HepG2 (cell line): ENCODE results near the gene ANKRD35. TPM values are rescaled to one million over a fixed set of nuclear protein-coding genes. Genes with fewer than 3 reads are reported as not detected.
"Not testable (repeated sequence)": the region's sequence is repeated elsewhere in the genome, so short reads cannot be mapped to it uniquely, and the experiment has no call there.

ENCODE experiments used
- ATAC-seq: fragments of 200-7000 bp; cut with Tn5 transposase; 3 replicates; pipeline ENCODE4 v1.9.1; 2020; ENCODE audit warnings: mild to moderate bottlenecking, moderate library complexity
- BruUV-seq: library from RNA; stranded (reverse); fragments of 400-500 nt; replicated peaks from 2 replicates; lab custom pipeline; 2021; lab: Mats Ljungman, UMichigan
- CTCF ChIA-PET: fragments of 300-600 bp; formaldehyde crosslinking; extraction: SDS; loops from one replicate; lab custom pipeline; 2021; ENCODE audit warnings: low total read pairs, inconsistent platforms, low intra/inter-chr PET ratio; lab: Yijun Ruan, JAX
- POLR2A ChIA-PET: fragments of 350-600 bp; sonication (Branson Sonifier 250); formaldehyde crosslinking; loops from one replicate; lab custom pipeline; 2020; ENCODE audit warnings: antibody characterized with exemption, inconsistent platforms; lab: Yijun Ruan, JAX
- DNase-seq: peaks from one replicate; pipeline ENCODE4 v3.0.0-alpha.2; 2015; ENCODE audit warnings: low spot score
- FAIRE-seq: peaks from 3 replicates; lab custom pipeline; 2011; peaks lifted over from hg19 to GRCh38; lab: Jason Lieb, UNC
- H2AFZ ChIP-seq: one replicate; pipeline ENCODE4 v1.6.1; 2011; ENCODE audit warnings: low read length, inconsistent platforms
- H3K27ac ChIP-seq: fragments of 300-600 bp; 3 replicates; pipeline ENCODE4 v1.8.0; 2011; ENCODE audit warnings: mixed run types, mild to moderate bottlenecking, mixed read lengths, low read length, inconsistent platforms; ENCODE audit not compliant: insufficient read depth; ENCODE audit errors: extremely low read length
- H3K27me3 ChIP-seq, 2 experiments: fragments of 200-600 bp in 1 of 2; 2 replicates in 1 of 2; 3 replicates in 1 of 2; pipeline versions ENCODE4 v1.6.0 to v1.8.0; 2011; ENCODE audit warnings: low read length in 2 of 2, mild to moderate bottlenecking in 2 of 2, moderate library complexity in 2 of 2, inconsistent platforms in 1 of 2; ENCODE audit not compliant: insufficient read depth in 2 of 2, control insufficient read depth in 1 of 2
- H3K36me3 ChIP-seq, 2 experiments: fragments of 200-600 bp in 1 of 2; replicated peaks in 1 of 2; 2 replicates in 1 of 2; 3 replicates in 1 of 2; pipeline versions ENCODE4 v1.5.1 to v1.8.0; 2011; ENCODE audit warnings: low read length in 2 of 2, inconsistent platforms in 1 of 2; ENCODE audit not compliant: insufficient read depth in 2 of 2, control insufficient read depth in 1 of 2
- H3K4me1 ChIP-seq: 2 replicates; pipeline ENCODE4 v1.5.1; 2012; ENCODE audit warnings: low read length, inconsistent platforms; ENCODE audit not compliant: insufficient read depth
- H3K4me2 ChIP-seq: 2 replicates; pipeline ENCODE4 v1.6.0; 2011; ENCODE audit warnings: low read depth, low read length, inconsistent platforms
- H3K4me3 ChIP-seq, 3 experiments: fragments of 200-600 bp in 1 of 3; sonication (generic), shearing (Covaris generic) in 1 of 3; replicated peaks in 1 of 3; 2 replicates each; pipeline ENCODE4 v1.5.1; 2011 to 2016; ENCODE audit warnings: low read length in 3 of 3, inconsistent platforms in 2 of 3, low read depth in 2 of 3, mild to moderate bottlenecking in 2 of 3, control low read depth in 1 of 3, mixed read lengths in 1 of 3; ENCODE audit not compliant: insufficient read depth in 1 of 3
- H3K79me2 ChIP-seq: one replicate; pipeline ENCODE4 v1.6.1; 2011; ENCODE audit warnings: low read length, inconsistent platforms; ENCODE audit not compliant: insufficient read depth
- H3K9ac ChIP-seq: 2 replicates; pipeline ENCODE4 v1.6.0; 2011; ENCODE audit warnings: mild to moderate bottlenecking, low read depth, low read length, inconsistent platforms; ENCODE audit not compliant: insufficient read depth
- H3K9me3 ChIP-seq: 2 replicates; pipeline ENCODE4 v1.5.1; 2012; ENCODE audit warnings: mild to moderate bottlenecking, low read length
- H4K20me1 ChIP-seq: 2 replicates; pipeline ENCODE4 v1.6.0; 2011; ENCODE audit warnings: inconsistent platforms, mild to moderate bottlenecking, low read length, moderate library complexity; ENCODE audit not compliant: insufficient read depth
- BCLAF1 ChIP-seq: fragments of 450-650 bp; IDR thresholded peaks from 2 replicates; pipeline ENCODE4 v1.6.1; 2017; ENCODE audit warnings: mild to moderate bottlenecking
- CBX1 ChIP-seq: IDR thresholded peaks from one replicate; pipeline ENCODE4 v1.6.1; 2016; ENCODE audit warnings: antibody characterized with exemption, low read depth
- PRPF4 ChIP-seq: fragments of 200-400 bp; formaldehyde crosslinking; IDR thresholded peaks from 2 replicates; pipeline ENCODE4 v1.6.1; 2016; ENCODE audit warnings: low read length, low read depth; ENCODE audit not compliant: poor library complexity, severe bottlenecking
- RAD21 ChIP-seq: fragments of 450-650 bp; formaldehyde crosslinking; IDR thresholded peaks from 2 replicates; pipeline ENCODE4 v1.5.0; 2020; ENCODE audit warnings: mild to moderate bottlenecking
- RAD51 ChIP-seq: fragments of 450-650 bp; IDR thresholded peaks from 2 replicates; pipeline ENCODE4 v1.6.1; 2016; ENCODE audit warnings: borderline replicate concordance
- TGIF2 ChIP-seq: IDR thresholded peaks from 2 replicates; pipeline ENCODE4 v1.6.1; 2016; ENCODE audit warnings: control low read depth, missing compliant biosample characterization
- ZNF230 ChIP-seq: sonication (generic); formaldehyde crosslinking; IDR thresholded peaks from 2 replicates; pipeline ENCODE4 v1.4.0; 2020; ENCODE audit warnings: mild to moderate bottlenecking, missing genetic modification reagents
- ZNF333 ChIP-seq: sonication (generic); formaldehyde crosslinking; IDR thresholded peaks from 2 replicates; pipeline ENCODE4 v1.4.0; 2020; ENCODE audit warnings: mild to moderate bottlenecking, missing genetic modification reagents, borderline replicate concordance
- ZNF510 ChIP-seq: sonication (generic); formaldehyde crosslinking; IDR thresholded peaks from 2 replicates; pipeline ENCODE4 v1.4.0; 2020; ENCODE audit warnings: low read depth, mild to moderate bottlenecking, missing genetic modification reagents
- ZNF614 ChIP-seq: IDR thresholded peaks from 2 replicates; pipeline ENCODE4 v1.6.1; 2018; ENCODE audit warnings: missing biosample characterization, missing genetic modification reagents, inconsistent platforms, borderline replicate concordance
- ZNF781 ChIP-seq: sonication (generic); formaldehyde crosslinking; IDR thresholded peaks from 2 replicates; pipeline ENCODE4 v1.5.1; 2020; ENCODE audit warnings: borderline replicate concordance, mild to moderate bottlenecking, missing genetic modification reagents; ENCODE audit errors: not compliant biosample characterization
- ZNF784 ChIP-seq: sonication (generic); formaldehyde crosslinking; IDR thresholded peaks from 2 replicates; pipeline ENCODE4 v1.5.1; 2020; ENCODE audit warnings: missing genetic modification reagents, mild to moderate bottlenecking, borderline replicate concordance
- ZNF816 ChIP-seq: sonication (generic); formaldehyde crosslinking; IDR thresholded peaks from 2 replicates; pipeline ENCODE4 v1.8.0; 2022; ENCODE audit warnings: missing genetic modification reagents, mild to moderate bottlenecking, borderline replicate concordance
- ZSCAN12 ChIP-seq: sonication (generic); formaldehyde crosslinking; IDR thresholded peaks from 2 replicates; pipeline ENCODE4 v1.9.0; 2021; ENCODE audit warnings: mild to moderate bottlenecking, missing genetic modification reagents
- ZSCAN29 ChIP-seq: sonication (generic); formaldehyde crosslinking; conservative IDR thresholded peaks from 2 replicates; pipeline ENCODE4 v1.4.0; 2020; ENCODE audit warnings: mild to moderate bottlenecking, missing genetic modification reagents
- WGBS: methylation state at CpG from one replicate; pipeline ENCODE4 v1.1.6; 2017; ENCODE audit warnings: low lambda C conversion rate; 5-methylcytosine and 5-hydroxymethylcytosine counted together
- in situ Hi-C: cut with HindIII; loops from 2 replicates; pipeline ENCODE4 v1.10.0; 2017; ENCODE audit warnings: low pct_unique_long_range_greater_than_20kb; ENCODE audit not compliant: extremely low pct_ligation_motif_present
- intact Hi-C: fragments of 100-400 bp; cut with micrococcal nuclease; formaldehyde crosslinking; loops from one replicate; pipeline ENCODE4 v1.10.0; 2022; ENCODE audit not compliant: unreplicated experiment
- polyA plus RNA-seq, 8 experiments: library from polyadenylated mRNA; depleted of rRNA in 3 of 8; stranded (reverse) in 7 of 8; unstranded in 1 of 8; fragments of >200 nt; fragmentation: Illumina TruSeq in 4 of 8; extraction: Trizol in 4 of 8; gene quantifications; 2 replicates each; pipeline versions ENCODE4 v1.2.1 to v1.2.3, GENCODE V29; 2011 to 2016; ENCODE audit warnings: low read depth in 4 of 8, missing spikeins in 1 of 8, mixed read lengths in 1 of 8; ENCODE audit not compliant: insufficient read depth in 1 of 8
- total RNA-seq, 5 experiments: library from RNA; depleted of rRNA; stranded (reverse); fragments of >200 nt; fragmentation: Illumina TruSeq; extraction: Trizol; gene quantifications; 2 replicates each; pipeline ENCODE4 v1.2.3, GENCODE V29; 2016; ENCODE audit warnings: low read depth in 1 of 5

The ANKRD35 gene
- total and polyA plus RNA-seq, 2 of the 13 experiments (the other 11 are each of a cell fraction or from before 2014, with no cell fraction given) = 0.02 TPM; not detected in 1

GRCh38 chr1:145823565-145824498, 61.8 kb downstream of the ANKRD35 start, which contains the start of the genes POLR3C and RNF115 (continued):
- TF ChIP-seq ZNF816 (CRISPR knock-in tag) (no peak; the same call in 1 of the 2 replicates), RAD21 (CRISPR knock-in tag) (peak; percentile 51; the same call in 1 of the 2 replicates), ZNF333 (CRISPR knock-in tag) (no peak), ZNF230 (CRISPR knock-in tag) (peak; percentile 80; the same call in 1 of the 2 replicates), ZSCAN29 (CRISPR knock-in tag) (peak; percentile 59; the same call in 1 of the 2 replicates), ZNF784 (CRISPR knock-in tag) (no peak), PRPF4 (no peak), TGIF2 (CRISPR knock-in tag) (peak; percentile 56; the same call in 1 of the 2 replicates), ZNF781 (peak; percentile 41), RAD51 (peak; percentile 10; the same call in 1 of the 2 replicates), ZSCAN12 (CRISPR knock-in tag) (0 out of 2 replicates have a peak, but pooled peaks have one; percentile 45), ZNF510 (CRISPR knock-in tag) (no peak), ZNF614 (CRISPR knock-in tag) (peak; percentile 93; the same call in 1 of the 2 replicates), BCLAF1 (no peak), CBX1 (no peak)

DNA sequence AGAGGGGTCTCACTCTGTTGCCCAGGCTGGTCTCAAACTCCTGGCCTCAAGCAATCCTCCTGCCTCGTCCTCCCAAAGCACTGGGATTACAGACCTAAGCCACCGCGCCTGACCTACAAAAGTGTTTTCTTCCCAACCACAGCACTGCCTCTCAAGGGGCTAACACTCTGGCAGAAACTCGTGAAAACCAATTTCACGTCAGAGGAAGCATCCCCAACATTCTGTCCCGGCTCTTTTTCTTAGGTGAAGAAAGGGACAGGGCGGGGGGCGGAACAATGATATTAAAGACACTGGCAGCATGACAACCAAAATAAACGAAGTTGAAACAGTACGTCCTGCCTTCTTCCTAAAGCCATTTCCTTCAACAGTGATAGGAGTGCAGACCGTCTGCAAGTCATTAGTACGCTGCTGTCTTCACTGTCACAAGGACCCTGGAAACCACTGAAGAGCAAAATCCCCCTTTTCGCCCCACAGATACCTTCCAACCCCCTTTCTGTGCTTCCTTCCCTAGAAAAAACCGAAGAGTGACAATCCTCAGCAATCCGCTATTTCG, 62.8 kb downstream of the ANKRD35 start:
- Histone ChIP-seq H3K36me3 (peaks cover 3 to 14% of the 10 kb centered on the region in 2 experiments), H3K4me1 (peaks cover 14% of the 10 kb centered on the region), H3K4me2 (0 out of 2 replicates have a peak overlapping the region, but pooled peaks have one; percentile 27), H3K79me2 (peaks cover 19% of the 10 kb centered on the region)
- FAIRE-seq, H2AFZ ChIP-seq, H3K27ac ChIP-seq, CTCF ChIA-PET, ATAC-seq, H4K20me1 ChIP-seq, H3K9ac ChIP-seq, H3K4me3 ChIP-seq, DNase-seq, H3K9me3 ChIP-seq, H3K27me3 ChIP-seq, BruUV-seq: not testable (repeated sequence)
- WGBS = no CpG with 5 or more reads among the region's 16 CpGs
- POLR2A ChIA-PET = interaction anchor here (1.6 to 2.1 kb wide), 2 partner anchors 105 to 116 kb away, joined by 5 to 12 read pairs; partner anchors contain the start of genes PDZK1 and RBM8A
- intact Hi-C loops (loop anchor here (10.0 kb wide), 1 partner anchor 88 kb away; no protein-coding TSS in a partner anchor), in situ Hi-C loops (loop anchor here (10.0 kb wide), 1 partner anchor 58 kb away; no protein-coding TSS in a partner anchor)
